IMR-90 (cell line): ENCODE results near the gene YPEL2. TPM values are rescaled to one million over a fixed set of nuclear protein-coding genes. Genes with fewer than 3 reads are reported as not detected.

Experiments used
- ATAC-seq: fragments of 200-7000 bp; cut with Tn5 transposase; 2 replicates; pipeline ENCODE4 v1.9.1; 2020; ENCODE audit warnings: low read depth, mild to moderate bottlenecking, moderate library complexity
- BruUV-seq: library from RNA; stranded (reverse); fragments of 400-500 nt; replicated peaks from 2 replicates; lab custom pipeline; 2021; lab: Mats Ljungman, UMichigan
- CTCF ChIA-PET: fragments of 300-600 bp; formaldehyde crosslinking; extraction: SDS; loops from one replicate; lab custom pipeline; 2021; ENCODE audit warnings: antibody characterized with exemption; lab: Yijun Ruan, JAX
- POLR2A ChIA-PET: fragments of 300-600 bp; sonication (Branson Sonifier 250); formaldehyde crosslinking; loops from one replicate; lab custom pipeline; 2022; ENCODE audit warnings: antibody characterized with exemption; ENCODE audit not compliant: unreplicated experiment; lab: Charles Lee
- DNase-seq: peaks from one replicate; pipeline ENCODE4 v3.0.0; 2013
- H2AFZ ChIP-seq: replicated peaks from 2 replicates; pipeline ENCODE3; 2013; ENCODE audit warnings: low read length, mild to moderate bottlenecking; ENCODE audit not compliant: poor library complexity
- H2AK5ac ChIP-seq: 2 replicates; pipeline ENCODE4 v1.6.1; 2013; ENCODE audit warnings: low read depth, low read length, inconsistent platforms
- H2AK9ac ChIP-seq: replicated peaks from 2 replicates; pipeline ENCODE3; 2013; ENCODE audit warnings: mild to moderate bottlenecking, low read depth, low read length, moderate library complexity; ENCODE audit not compliant: poor library complexity
- H2BK120ac ChIP-seq: 2 replicates; pipeline ENCODE4 v1.6.1; 2013; ENCODE audit warnings: low read depth, low read length, inconsistent platforms
- H2BK15ac ChIP-seq: 3 replicates; pipeline ENCODE4 v1.6.1; 2013; ENCODE audit warnings: low read depth, low read length, inconsistent platforms
- H2BK20ac ChIP-seq: 2 replicates; pipeline ENCODE4 v1.6.1; 2013; ENCODE audit warnings: low read depth, mild to moderate bottlenecking, inconsistent platforms, low read length, moderate library complexity
- H2BK5ac ChIP-seq: 2 replicates; pipeline ENCODE4 v1.6.1; 2013; ENCODE audit warnings: mild to moderate bottlenecking, low read depth, low read length, inconsistent platforms; ENCODE audit not compliant: poor library complexity, severe bottlenecking
- H3K14ac ChIP-seq: replicated peaks from 2 replicates; pipeline ENCODE4 v1.6.1; 2013; ENCODE audit warnings: low read depth, low read length, inconsistent platforms
- H3K18ac ChIP-seq: 2 replicates; pipeline ENCODE4 v1.6.1; 2013; ENCODE audit warnings: low read depth, low read length, control low read depth
- H3K23ac ChIP-seq: 2 replicates; pipeline ENCODE4 v1.6.1; 2013; ENCODE audit warnings: low read depth, low read length, inconsistent platforms
- H3K27ac ChIP-seq: 2 replicates; pipeline ENCODE4 v1.5.1; 2013; ENCODE audit warnings: mild to moderate bottlenecking, control low read depth, low read length; ENCODE audit not compliant: insufficient read depth
- H3K27me3 ChIP-seq: 2 replicates; pipeline ENCODE4 v1.6.1; 2013; ENCODE audit warnings: low read length; ENCODE audit not compliant: control insufficient read depth, insufficient read depth
- H3K36me3 ChIP-seq: 2 replicates; pipeline ENCODE4 v1.6.1; 2013; ENCODE audit warnings: low read length, mixed read lengths; ENCODE audit not compliant: control insufficient read depth, insufficient read depth
- H3K4ac ChIP-seq: 2 replicates; pipeline ENCODE4 v1.6.1; 2013; ENCODE audit warnings: low read depth, low read length, inconsistent platforms
- H3K4me1 ChIP-seq: 2 replicates; pipeline ENCODE4 v1.6.1; 2013; ENCODE audit warnings: low read length, mixed read lengths; ENCODE audit not compliant: control insufficient read depth, insufficient read depth
- H3K4me2 ChIP-seq: 2 replicates; pipeline ENCODE4 v1.6.1; 2013; ENCODE audit warnings: low read depth, mild to moderate bottlenecking, control low read depth, low read length, moderate library complexity
- H3K4me3 ChIP-seq: 2 replicates; pipeline ENCODE4 v1.5.1; 2013; ENCODE audit warnings: low read depth, mild to moderate bottlenecking, control low read depth, low read length, moderate library complexity; ENCODE audit not compliant: insufficient read depth
- H3K56ac ChIP-seq: 2 replicates; pipeline ENCODE4 v1.6.1; 2013; ENCODE audit warnings: low read length, inconsistent platforms; ENCODE audit not compliant: insufficient read depth; ENCODE audit errors: extremely low read depth
- H3K79me1 ChIP-seq, 2 experiments: 2 replicates each; pipeline ENCODE4 v1.6.1; 2013; ENCODE audit warnings: low read length in 2 of 2, inconsistent platforms in 1 of 2, low read depth in 1 of 2
- H3K9ac ChIP-seq: 2 replicates; pipeline ENCODE4 v1.6.1; 2013; ENCODE audit warnings: low read depth, low read length, control low read depth
- H3K9me1 ChIP-seq: 2 replicates; pipeline ENCODE4 v1.6.1; 2013; ENCODE audit warnings: low read length, inconsistent platforms; ENCODE audit not compliant: insufficient read depth
- H3K9me3 ChIP-seq: 2 replicates; pipeline ENCODE4 v1.6.1; 2013; ENCODE audit warnings: low read length; ENCODE audit not compliant: control insufficient read depth, insufficient read depth
- H4K20me1 ChIP-seq: 2 replicates; pipeline ENCODE4 v1.6.1; 2013; ENCODE audit warnings: low read length, inconsistent platforms; ENCODE audit not compliant: insufficient read depth
- H4K5ac ChIP-seq: 2 replicates; pipeline ENCODE4 v1.6.1; 2013; ENCODE audit warnings: mild to moderate bottlenecking, low read depth, low read length, control low read depth
- H4K8ac ChIP-seq, 2 experiments: 2 replicates each; pipeline ENCODE4 v1.6.1; 2013; ENCODE audit warnings: low read depth in 2 of 2, low read length in 2 of 2, control low read depth in 1 of 2, inconsistent platforms in 1 of 2
- H4K91ac ChIP-seq: 2 replicates; pipeline ENCODE4 v1.6.1; 2013; ENCODE audit warnings: low read depth, low read length, inconsistent platforms; ENCODE audit not compliant: insufficient read depth
- CEBPB ChIP-seq: IDR thresholded peaks from 2 replicates; pipeline ENCODE4 v1.6.1; 2012; ENCODE audit warnings: low read depth, low read length, improper control_type of control experiment
- RAD21 ChIP-seq: IDR thresholded peaks from 2 replicates; pipeline ENCODE4 v1.6.1; 2012; ENCODE audit warnings: low read length, improper control_type of control experiment
- WGBS, 2 experiments: methylation state at CpG; one replicate each; pipeline versions ENCODE4 v1.1.5 to v1.1.7; 2013; ENCODE audit warnings: missing lambda C conversion rate in 2 of 2; ENCODE audit not compliant: insufficient read length in 1 of 2; ENCODE audit errors: extremely low coverage in 2 of 2; 5-methylcytosine and 5-hydroxymethylcytosine counted together
- dilution Hi-C: fragments of 300-500 bp; cut with HindIII; formaldehyde crosslinking; loops from one replicate; pipeline ENCODE4 v1.14.3; 2018; ENCODE audit warnings: low sequenced_read_pairs; ENCODE audit not compliant: unreplicated experiment
- in situ Hi-C: fragments of 300-500 bp; cut with MboI; formaldehyde crosslinking; loops from 3 replicates; pipeline ENCODE4 v1.14.3; 2019; ENCODE audit warnings: low sequenced_read_pairs, inconsistent platforms, mixed read lengths
- intact Hi-C: fragments of 100-400 bp; cut with micrococcal nuclease; formaldehyde crosslinking; loops from 2 replicates; pipeline ENCODE4 v1.10.0; 2022
- polyA plus RNA-seq, 3 experiments: library from polyadenylated mRNA; depleted of rRNA; stranded (reverse); fragments of >200 nt; gene quantifications; 2 replicates each; pipeline ENCODE4 v1.2.3, GENCODE V29; 2012; ENCODE audit warnings: low replicate concordance in 1 of 3
- total RNA-seq: library from RNA; depleted of rRNA; stranded (reverse); fragments of >200 nt; gene quantifications from 2 replicates; pipeline ENCODE4 v1.2.3, GENCODE V29; 2012

The YPEL2 gene
- total and polyA plus RNA-seq, 2 of the 4 experiments (the other 2 are of a cell fraction): 2.3 to 3.4 TPM

- Histone ChIP-seq H4K8ac (no peak overlapping the region), H3K9ac (no peak overlapping the region), H3K23ac (peak overlapping the region; percentile 46; the same call in 1 of the 2 replicates), H2BK5ac (no peak overlapping the region), H3K18ac (no peak overlapping the region), H2AFZ (peak overlapping the region; percentile 92), H4K20me1 (peaks cover 10% of the 10 kb centered on the region; the same call in 1 of the 2 replicates), H3K27me3 (peaks cover 24% of the 10 kb centered on the region), H2BK120ac (no peak overlapping the region), H2AK9ac (no peak overlapping the region), H4K5ac (no peak overlapping the region), H3K9me1 (peaks cover 4% of the 10 kb centered on the region; the same call in 1 of the 2 replicates), H3K4ac (no peak overlapping the region), H3K9me3 (no peaks in the 10 kb centered on the region), H3K27ac (no peak overlapping the region), H3K4me3 (peak overlapping the region; percentile 67), H3K4me2 (peak overlapping the region; percentile 87), H3K56ac (no peak overlapping the region), H3K14ac (0 out of 2 replicates have a peak overlapping the region, but pooled peaks have one; percentile 22), H2BK20ac (no peak overlapping the region), H2BK15ac (no peak overlapping the region), H3K79me1 (peaks cover 3 to 14% of the 10 kb centered on the region in 2 experiments; a peak in 1 of 4 replicates), H2AK5ac (no peak overlapping the region), H4K91ac (no peak overlapping the region), H3K4me1 (peaks cover 13% of the 10 kb centered on the region), H3K36me3 (no peaks in the 10 kb centered on the region)
- DNase-seq (peak; percentile 11), ATAC-seq (no peak)
- CTCF ChIA-PET: interaction anchor here (0.6 kb wide), 1 partner anchor 24 kb away, joined by 3 read pairs; no protein-coding TSS in a partner anchor
- no peak for TF ChIP-seq RAD21
- TF ChIP-seq CEBPB: 0 out of 2 replicates have a peak, but pooled peaks have one; percentile 7
- in situ Hi-C loops: no loop called here
- WGBS, 2 experiments: 50% methylated on average over 3 of the region's 14 CpGs; no CpG with 5 or more reads in 1 of the 2 experiments
- intact Hi-C loops: no loop called here
- POLR2A ChIA-PET: no interaction called here
- no TSS peak for BruUV-seq
- dilution Hi-C loops: no loop called here
These were observed 1.4 kb downstream of the YPEL2 start for GRCh38 chr17:59332749-59333377.
